Naive thymus-derived CD4-positive, alpha-beta T cell (primary cell): Measurements from ENCODE around the gene HMGN3. TPM values are rescaled to one million over a fixed set of nuclear protein-coding genes. Genes with fewer than 3 reads are reported as not detected.

Experiments
- ATAC-seq: fragments of 150-1000 bp; cut with Tn5 transposase; 2 replicates; pipeline ENCODE4 v1.10.0; 2021; ENCODE audit warnings: mild to moderate bottlenecking, moderate library complexity
- CTCF ChIA-PET: fragments of 350-600 bp; sonication (Branson Sonifier 250); formaldehyde crosslinking; loops from one replicate; lab custom pipeline; 2021; ENCODE audit warnings: antibody characterized with exemption; lab: Charles Lee
- POLR2A ChIA-PET: fragments of 350-600 bp; sonication (Branson Sonifier 250); formaldehyde crosslinking; loops from one replicate; lab custom pipeline; 2021; ENCODE audit warnings: antibody characterized with exemption, inconsistent platforms; lab: Charles Lee
- DNase-seq, 9 donors: peaks; one replicate each; pipeline versions ENCODE4 v3.0.0 to v3.0.0-alpha.2; 2020 to 2022; ENCODE audit warnings: mixed read lengths in 1 of 9
- H3K27ac ChIP-seq: one replicate; pipeline ENCODE4 v1.7.0; 2013; ENCODE audit warnings: mild to moderate bottlenecking, low read depth, low read length, moderate library complexity
- H3K27me3 ChIP-seq, 2 donors: one replicate each; pipeline ENCODE4 v1.7.0; 2013; ENCODE audit warnings: low read length in 2 of 2, mild to moderate bottlenecking in 2 of 2, moderate library complexity in 2 of 2; ENCODE audit not compliant: control insufficient read depth in 2 of 2, insufficient read depth in 2 of 2
- H3K36me3 ChIP-seq, 3 experiments: 1 replicate in 2 of 3; 2 replicates in 1 of 3; pipeline ENCODE4 v1.7.0; 2013; ENCODE audit warnings: low read length in 3 of 3, mild to moderate bottlenecking in 3 of 3, moderate library complexity in 1 of 3; ENCODE audit not compliant: insufficient read depth in 3 of 3, control insufficient read depth in 2 of 3
- H3K4me1 ChIP-seq, 2 donors: one replicate each; pipeline ENCODE4 v1.7.0; 2013; ENCODE audit warnings: low read length in 2 of 2, mild to moderate bottlenecking in 2 of 2, moderate library complexity in 1 of 2; ENCODE audit not compliant: control insufficient read depth in 2 of 2, insufficient read depth in 2 of 2
- H3K4me3 ChIP-seq: 2 replicates; pipeline ENCODE4 v1.7.0; 2013; ENCODE audit warnings: mild to moderate bottlenecking, low read length
- H3K9me3 ChIP-seq, 3 experiments: 1 replicate in 2 of 3; 2 replicates in 1 of 3; pipeline ENCODE4 v1.7.0; 2013; ENCODE audit warnings: low read length in 3 of 3; ENCODE audit not compliant: control insufficient read depth in 2 of 3
- H3K27ac Mint-ChIP-seq, 9 donors: one replicate each; pipeline ENCODE4 v1.8.0; 2020 to 2022; ENCODE audit warnings: mixed read lengths in 9 of 9, mild to moderate bottlenecking in 8 of 9, moderate library complexity in 5 of 9, inconsistent platforms in 2 of 9
- H3K27me3 Mint-ChIP-seq, 5 donors: one replicate each; pipeline ENCODE4 v1.8.0; 2021 to 2022; ENCODE audit warnings: mixed read lengths in 5 of 5, mild to moderate bottlenecking in 1 of 5
- H3K36me3 Mint-ChIP-seq, 5 donors: one replicate each; pipeline ENCODE4 v1.8.0; 2020 to 2022; ENCODE audit warnings: mixed read lengths in 5 of 5, mild to moderate bottlenecking in 3 of 5, inconsistent platforms in 1 of 5
- H3K4me1 Mint-ChIP-seq, 7 donors: one replicate each; pipeline ENCODE4 v1.8.0; 2020 to 2022; ENCODE audit warnings: mixed read lengths in 7 of 7, mild to moderate bottlenecking in 3 of 7, inconsistent platforms in 1 of 7
- H3K4me3 Mint-ChIP-seq, 10 donors: one replicate each; pipeline ENCODE4 v1.8.0; 2020 to 2022; ENCODE audit warnings: mild to moderate bottlenecking in 10 of 10, mixed read lengths in 10 of 10, moderate library complexity in 6 of 10, inconsistent platforms in 2 of 10
- H3K9me3 Mint-ChIP-seq, 11 donors: one replicate each; pipeline ENCODE4 v1.8.0; 2020 to 2022; ENCODE audit warnings: mixed read lengths in 11 of 11, mild to moderate bottlenecking in 4 of 11, inconsistent platforms in 1 of 11, moderate library complexity in 1 of 11
- intact Hi-C, 2 donors: fragments of 100-400 bp; cut with micrococcal nuclease; formaldehyde crosslinking; loops; one replicate each; pipeline ENCODE4 v1.15.1; 2023
- polyA plus RNA-seq, 2 donors: library from polyadenylated mRNA; unstranded; fragments of 300-500 nt; fragmentation: Illumina TruSeq; gene quantifications; one replicate each; pipeline ENCODE4 v1.2.3, GENCODE V29; 2021
- total RNA-seq, 6 experiments: library from RNA in 5 of 6; stranded (reverse) in 5 of 6; gene quantifications; 1 replicate in 5 of 6; 2 replicates in 1 of 6; pipeline ENCODE4 v1.2.3 and lab custom pipeline; 2021 to 2026

HMGN3 gene
- total and polyA plus RNA-seq, 7 experiments from 2014 or later = 28.8 to 110 (median 49.7) TPM

GRCh38 chr6:79184086-79184485 is 50.4 kb downstream of the HMGN3 start:
- Mint-ChIP-seq H3K9me3 (no peaks in the 10 kb centered on the region), H3K27me3 (peaks cover 0 to 12% (median 5%) of the 10 kb centered on the region in 5 donors), H3K4me3 (no peak overlapping the region), H3K27ac (no peak overlapping the region), H3K36me3 (no peaks in the 10 kb centered on the region), H3K4me1 (no peaks in the 10 kb centered on the region)
- Histone ChIP-seq H3K36me3 (no peaks in the 10 kb centered on the region), H3K4me3 (no peak overlapping the region), H3K9me3 (no peaks in the 10 kb centered on the region), H3K27me3 (no peaks in the 10 kb centered on the region), H3K27ac (no peak overlapping the region), H3K4me1 (no peaks in the 10 kb centered on the region)
- DNase-seq (no peak), ATAC-seq (no peak)
- ChIA-PET CTCF (no interaction called here), POLR2A (interaction anchor here (1.1 kb wide), 1 partner anchor 39 kb away, joined by 3 read pairs; no protein-coding TSS in a partner anchor)
- intact Hi-C loops = no loop called here

DNA sequence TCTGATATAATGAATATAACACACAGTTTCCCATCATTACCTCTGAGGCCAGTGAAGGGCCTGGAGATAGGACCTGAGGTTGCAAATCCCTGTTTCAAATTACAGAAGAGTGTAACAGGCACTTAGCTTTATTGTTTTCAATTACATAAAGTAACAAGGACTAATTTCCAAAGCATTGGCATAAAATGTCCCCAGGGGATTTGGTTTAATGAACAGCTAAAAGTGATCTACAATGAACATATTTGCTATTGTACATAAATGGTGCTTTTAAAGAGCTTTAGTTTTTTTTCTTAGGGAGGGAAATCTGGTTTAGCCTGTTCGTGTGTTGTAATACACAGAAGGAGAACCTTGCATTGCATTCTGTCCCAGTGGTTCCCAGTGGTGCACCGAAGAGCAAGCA is 54.4 kb downstream of the HMGN3 start:
- Histone ChIP-seq H3K4me1 (no peaks in the 10 kb centered on the region), H3K9me3 (no peaks in the 10 kb centered on the region), H3K27ac (no peak overlapping the region), H3K4me3 (no peak overlapping the region), H3K36me3 (no peaks in the 10 kb centered on the region), H3K27me3 (no peaks in the 10 kb centered on the region)
- H3K4me1 Mint-ChIP-seq = no peaks in the 10 kb centered on the region
- intact Hi-C loops = no loop called here
- peaks cover 0 to 7% (median 5%) of the 10 kb centered on the region in 11 donors for H3K9me3 Mint-ChIP-seq
- ATAC-seq (no peak), DNase-seq (no peak)
- POLR2A ChIA-PET = no interaction called here
- no peak overlapping the region for H3K4me3 Mint-ChIP-seq
- no peak overlapping the region for H3K27ac Mint-ChIP-seq
- H3K36me3 Mint-ChIP-seq = no peaks in the 10 kb centered on the region
- H3K27me3 Mint-ChIP-seq = peaks cover 3 to 18% (median 4%) of the 10 kb centered on the region in 5 donors
- CTCF ChIA-PET = no interaction called here

- ChIA-PET POLR2A (interaction anchor here (0.7 kb wide), 1 partner anchor 95 kb away, joined by 3 read pairs; the partner anchor contains the start of gene PHIP), CTCF (no interaction called here)
- no peak for ATAC-seq
- no peak overlapping the region for H3K27ac ChIP-seq
- no peaks in the 10 kb centered on the region for H3K4me1 ChIP-seq
- no peaks in the 10 kb centered on the region for H3K9me3 ChIP-seq
- DNase-seq = no peak
- intact Hi-C loops = no loop called here
- Mint-ChIP-seq H3K27ac (no peak overlapping the region), H3K9me3 (peaks cover 0 to 7% (median 5%) of the 10 kb centered on the region in 11 donors), H3K27me3 (peaks cover 0 to 19% (median 9%) of the 10 kb centered on the region in 5 donors), H3K4me1 (no peaks in the 10 kb centered on the region), H3K36me3 (no peaks in the 10 kb centered on the region), H3K4me3 (no peak overlapping the region)
- no peaks in the 10 kb centered on the region for H3K27me3 ChIP-seq
- H3K36me3 ChIP-seq = no peaks in the 10 kb centered on the region
- H3K4me3 ChIP-seq = no peak overlapping the region
These were observed 61.1 kb downstream of the HMGN3 start for GRCh38 chr6:79173378-79173777.

DNA sequence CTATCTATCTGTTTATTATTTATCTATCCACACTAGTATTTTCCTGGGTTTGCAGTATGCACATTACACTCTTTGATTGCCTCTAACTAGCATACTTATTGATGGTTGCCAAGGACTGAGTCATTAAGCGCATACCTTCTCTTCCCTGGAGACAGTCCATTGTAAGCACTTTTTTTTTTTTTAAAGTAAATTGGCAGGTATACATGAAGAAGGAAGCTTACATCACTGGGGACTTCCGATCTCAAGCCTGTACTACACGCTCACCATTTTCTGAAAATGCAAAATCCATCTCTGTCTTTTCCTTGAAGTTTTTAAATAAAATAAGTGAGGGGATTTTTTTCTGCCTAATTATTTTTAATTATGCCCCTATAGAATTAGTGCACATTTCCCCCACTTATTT is 63.5 kb downstream of the HMGN3 start:
- no peaks in the 10 kb centered on the region for H3K36me3 ChIP-seq
- no peak overlapping the region for H3K4me3 Mint-ChIP-seq
- CTCF ChIA-PET = no interaction called here
- no peak overlapping the region for H3K27ac Mint-ChIP-seq
- no peak for DNase-seq
- no peak for ATAC-seq
- no peaks in the 10 kb centered on the region for H3K27me3 ChIP-seq
- intact Hi-C loops = no loop called here
- H3K27ac ChIP-seq = no peak overlapping the region
- H3K9me3 Mint-ChIP-seq = peaks cover 0 to 6% (median 0%) of the 10 kb centered on the region in 11 donors
- H3K27me3 Mint-ChIP-seq = peaks cover 0 to 16% (median under 1%) of the 10 kb centered on the region in 5 donors
- H3K4me3 ChIP-seq = no peak overlapping the region
- H3K4me1 Mint-ChIP-seq = no peaks in the 10 kb centered on the region
- POLR2A ChIA-PET = no interaction called here
- H3K36me3 Mint-ChIP-seq = no peaks in the 10 kb centered on the region
- no peaks in the 10 kb centered on the region for H3K4me1 ChIP-seq
- H3K9me3 ChIP-seq = no peaks in the 10 kb centered on the region

- intact Hi-C loops = no loop called here
- CTCF ChIA-PET = no interaction called here
These were observed 64.1 kb downstream of the HMGN3 start for GRCh38 chr6:79170431-79170830.

DNA sequence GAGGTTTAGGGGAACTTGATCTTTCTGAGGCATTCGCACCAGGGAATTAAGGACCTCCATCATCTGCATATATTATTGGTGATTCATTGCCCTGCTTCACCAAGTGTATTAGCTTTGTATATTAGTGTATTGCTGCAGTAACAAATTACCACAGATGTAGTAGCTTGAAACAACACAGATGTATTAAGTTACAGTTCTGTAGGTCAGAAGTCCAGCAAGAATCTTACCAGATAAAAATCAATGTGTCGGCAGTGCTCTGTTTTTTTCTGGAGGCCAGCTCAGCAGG is 65.8 kb downstream of the HMGN3 start:
- H3K9me3 Mint-ChIP-seq = no peaks in the 10 kb centered on the region
- H3K9me3 ChIP-seq = no peaks in the 10 kb centered on the region
- H3K36me3 ChIP-seq = no peaks in the 10 kb centered on the region
- H3K36me3 Mint-ChIP-seq = no peaks in the 10 kb centered on the region
- no peaks in the 10 kb centered on the region for H3K4me1 Mint-ChIP-seq
- no peaks in the 10 kb centered on the region for H3K27me3 ChIP-seq
- no peak overlapping the region for H3K4me3 Mint-ChIP-seq
- ATAC-seq (no peak), DNase-seq (no peak)
- CTCF ChIA-PET = no interaction called here
- H3K27ac Mint-ChIP-seq = no peak overlapping the region
- H3K4me1 ChIP-seq = no peaks in the 10 kb centered on the region
- POLR2A ChIA-PET = no interaction called here
- no peak overlapping the region for H3K27ac ChIP-seq
- H3K4me3 ChIP-seq = no peak overlapping the region
- peaks cover 0 to 15% (median 0%) of the 10 kb centered on the region in 5 donors for H3K27me3 Mint-ChIP-seq
- intact Hi-C loops = no loop called here

More at GRCh38 chr6:79170431-79170830, 64.1 kb downstream of the HMGN3 start:
- no peak for DNase-seq
- Mint-ChIP-seq H3K9me3 (peaks cover 0 to 2% (median 0%) of the 10 kb centered on the region in 11 donors), H3K27ac (no peak overlapping the region), H3K36me3 (no peaks in the 10 kb centered on the region), H3K4me1 (no peaks in the 10 kb centered on the region), H3K4me3 (no peak overlapping the region), H3K27me3 (peaks cover 0 to 16% (median 0%) of the 10 kb centered on the region in 5 donors)
- POLR2A ChIA-PET = no interaction called here
- Histone ChIP-seq H3K27me3 (no peaks in the 10 kb centered on the region), H3K36me3 (no peaks in the 10 kb centered on the region), H3K27ac (no peak overlapping the region), H3K4me1 (no peaks in the 10 kb centered on the region), H3K9me3 (no peaks in the 10 kb centered on the region), H3K4me3 (no peak overlapping the region)
- no peak for ATAC-seq

DNA sequence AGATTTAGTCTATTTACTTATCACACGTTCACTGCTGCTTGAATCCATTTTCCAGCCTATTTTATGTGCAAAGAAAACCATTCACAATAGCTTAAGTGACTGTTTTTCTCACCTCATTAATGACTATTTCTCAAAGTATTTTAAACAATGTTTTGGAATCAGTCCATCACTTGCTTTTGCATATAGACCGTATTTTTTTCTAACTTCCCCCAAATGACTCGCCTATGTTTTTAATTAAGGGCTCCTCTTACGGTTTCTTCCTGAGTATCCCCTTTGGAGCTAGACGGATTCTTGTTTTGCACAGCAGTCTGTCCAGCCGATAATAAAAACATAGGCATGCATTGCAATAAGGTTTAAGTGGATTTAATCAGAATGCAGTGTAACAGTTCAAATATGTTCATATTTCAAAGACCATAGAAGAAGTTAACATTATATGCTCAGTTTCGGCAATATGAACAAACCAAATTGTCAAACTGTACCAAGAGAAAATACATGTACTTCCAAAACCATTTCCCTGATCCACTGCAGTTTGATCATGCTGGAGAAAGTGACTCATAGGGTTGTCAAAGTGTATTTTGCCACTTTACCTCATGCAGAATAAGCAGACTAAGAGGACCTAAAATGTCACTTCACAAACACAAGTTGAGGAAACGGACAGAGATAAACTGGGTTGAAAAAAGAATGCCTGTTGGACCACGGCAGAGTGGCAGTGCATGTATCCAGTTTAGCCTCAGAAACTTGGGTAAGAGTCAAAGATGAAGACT is 66.4 kb downstream of the HMGN3 start:
- no peak overlapping the region for H3K27ac ChIP-seq
- no peaks in the 10 kb centered on the region for H3K4me1 ChIP-seq
- H3K9me3 ChIP-seq = no peaks in the 10 kb centered on the region
- no peak overlapping the region for H3K27ac Mint-ChIP-seq
- no peak overlapping the region for H3K4me3 Mint-ChIP-seq
- no peak overlapping the region for H3K4me3 ChIP-seq
- no peaks in the 10 kb centered on the region for H3K27me3 ChIP-seq
- H3K36me3 ChIP-seq = no peaks in the 10 kb centered on the region
- intact Hi-C loops = no loop called here
- H3K4me1 Mint-ChIP-seq = no peaks in the 10 kb centered on the region
- ATAC-seq (no peak), DNase-seq (no peak)
- peaks cover 0 to 12% (median 0%) of the 10 kb centered on the region in 5 donors for H3K27me3 Mint-ChIP-seq
- no peaks in the 10 kb centered on the region for H3K36me3 Mint-ChIP-seq
- POLR2A ChIA-PET = no interaction called here
- CTCF ChIA-PET = no interaction called here
- H3K9me3 Mint-ChIP-seq = no peaks in the 10 kb centered on the region
